Skeletal muscle satellite cell (primary cell): Measurements from ENCODE around the gene SDK1.

Source experiments
- H3K27me3 ChIP-seq: 2 replicates; pipeline ENCODE4 v1.7.0; 2013; ENCODE audit warnings: low read length; ENCODE audit not compliant: control insufficient read depth, insufficient read depth
- H3K36me3 ChIP-seq: 2 replicates; pipeline ENCODE4 v1.7.0; 2013; ENCODE audit warnings: mild to moderate bottlenecking, control low read depth, low read length; ENCODE audit not compliant: insufficient read depth
- H3K4me1 ChIP-seq: 2 replicates; pipeline ENCODE4 v1.7.0; 2013; ENCODE audit warnings: low read length; ENCODE audit not compliant: control insufficient read depth, insufficient read depth
- H3K4me2 ChIP-seq: 2 replicates; pipeline ENCODE4 v1.7.0; 2013; ENCODE audit warnings: mild to moderate bottlenecking, low read length
- H3K4me3 ChIP-seq: 2 replicates; pipeline ENCODE4 v1.7.0; 2013; ENCODE audit warnings: low read length
- H3K9ac ChIP-seq: 2 replicates; pipeline ENCODE4 v1.7.0; 2013; ENCODE audit warnings: mild to moderate bottlenecking, low read depth, low read length, moderate library complexity
- H3K9me3 ChIP-seq: replicated peaks from 2 replicates; pipeline ENCODE4 v1.7.0; 2013; ENCODE audit warnings: mild to moderate bottlenecking, control low read depth, low read length

Gene SDK1

DNA sequence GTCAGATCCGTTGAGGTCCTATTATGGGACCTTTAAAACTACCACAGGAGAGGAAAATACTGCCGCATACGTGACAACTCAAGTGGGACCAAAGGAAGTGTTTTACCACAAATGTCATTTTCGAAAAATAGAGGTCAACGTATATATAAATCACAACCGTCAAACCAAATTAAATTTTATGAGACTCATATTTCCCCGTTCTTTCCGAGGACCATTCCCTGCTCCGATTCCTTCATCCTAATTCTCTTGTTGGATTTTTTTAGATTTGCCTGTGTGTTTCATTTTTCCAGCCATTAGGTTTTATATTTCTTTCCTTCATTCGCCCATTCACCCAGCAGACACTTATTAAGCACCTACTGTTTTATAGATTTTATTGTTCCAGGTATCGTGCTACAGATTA is 797.1 kb downstream of the SDK1 start:
- Histone ChIP-seq H3K9ac (no peak overlapping the region), H3K4me2 (no peak overlapping the region), H3K27me3 (no peaks in the 10 kb centered on the region), H3K4me3 (no peak overlapping the region), H3K36me3 (no peaks in the 10 kb centered on the region), H3K9me3 (no peaks in the 10 kb centered on the region), H3K4me1 (no peaks in the 10 kb centered on the region)

DNA sequence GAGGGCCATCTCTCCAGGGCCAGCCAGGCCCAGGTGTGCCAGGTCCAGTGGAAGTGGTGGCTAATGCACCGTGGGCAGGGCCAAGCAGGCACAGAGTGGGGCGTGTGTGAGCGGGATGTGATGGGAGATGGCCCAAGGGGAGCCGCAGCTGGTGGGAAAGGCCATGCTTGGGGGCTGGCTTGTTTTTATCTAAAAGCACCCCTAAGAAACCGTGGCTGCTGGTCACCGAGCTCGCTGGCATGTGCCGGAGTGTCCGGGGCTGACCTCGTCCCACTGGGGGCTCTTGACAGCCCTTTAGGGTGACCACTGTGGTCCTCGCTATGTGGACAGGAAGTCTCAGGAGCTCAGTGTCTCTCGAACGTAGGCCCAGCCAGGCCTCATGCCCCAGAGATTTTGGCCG is 798.6 kb downstream of the SDK1 start:
- H3K4me3 ChIP-seq: no peak overlapping the region
- H3K4me2 ChIP-seq: no peak overlapping the region
- H3K9me3 ChIP-seq: no peaks in the 10 kb centered on the region
- H3K4me1 ChIP-seq: no peaks in the 10 kb centered on the region
- no peak overlapping the region for H3K9ac ChIP-seq
- no peaks in the 10 kb centered on the region for H3K36me3 ChIP-seq
- H3K27me3 ChIP-seq: no peaks in the 10 kb centered on the region

DNA sequence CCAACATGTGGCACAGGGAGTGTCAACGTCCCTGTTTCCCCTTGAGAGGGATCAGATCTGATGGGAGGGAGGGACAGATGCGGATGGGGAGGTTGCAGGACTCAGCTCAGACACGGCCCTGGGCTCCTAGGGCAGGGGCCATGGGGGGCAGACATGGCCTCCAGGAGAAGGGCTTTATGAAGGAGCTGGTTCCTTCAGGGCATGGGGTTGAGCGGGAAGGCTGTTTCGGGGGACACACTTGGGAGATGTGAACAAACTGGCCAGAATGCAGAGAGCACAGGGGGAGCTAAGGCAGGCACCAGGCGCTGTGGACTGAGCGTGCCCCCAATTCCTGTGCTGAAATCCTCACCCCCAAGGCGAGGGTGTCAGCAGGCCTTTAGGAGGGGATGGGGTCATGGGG is 799.1 kb downstream of the SDK1 start:
- Histone ChIP-seq H3K9ac (no peak overlapping the region), H3K9me3 (no peaks in the 10 kb centered on the region), H3K4me1 (no peaks in the 10 kb centered on the region), H3K36me3 (no peaks in the 10 kb centered on the region), H3K4me2 (no peak overlapping the region), H3K27me3 (no peaks in the 10 kb centered on the region), H3K4me3 (no peak overlapping the region)

- H3K36me3 ChIP-seq: no peaks in the 10 kb centered on the region
- no peaks in the 10 kb centered on the region for H3K9me3 ChIP-seq
- no peak overlapping the region for H3K9ac ChIP-seq
- no peaks in the 10 kb centered on the region for H3K27me3 ChIP-seq
- no peak overlapping the region for H3K4me2 ChIP-seq
- H3K4me1 ChIP-seq: no peaks in the 10 kb centered on the region
- no peak overlapping the region for H3K4me3 ChIP-seq
Measured at GRCh38 chr7:4100691-4101090, 799.6 kb downstream of the SDK1 start.

DNA sequence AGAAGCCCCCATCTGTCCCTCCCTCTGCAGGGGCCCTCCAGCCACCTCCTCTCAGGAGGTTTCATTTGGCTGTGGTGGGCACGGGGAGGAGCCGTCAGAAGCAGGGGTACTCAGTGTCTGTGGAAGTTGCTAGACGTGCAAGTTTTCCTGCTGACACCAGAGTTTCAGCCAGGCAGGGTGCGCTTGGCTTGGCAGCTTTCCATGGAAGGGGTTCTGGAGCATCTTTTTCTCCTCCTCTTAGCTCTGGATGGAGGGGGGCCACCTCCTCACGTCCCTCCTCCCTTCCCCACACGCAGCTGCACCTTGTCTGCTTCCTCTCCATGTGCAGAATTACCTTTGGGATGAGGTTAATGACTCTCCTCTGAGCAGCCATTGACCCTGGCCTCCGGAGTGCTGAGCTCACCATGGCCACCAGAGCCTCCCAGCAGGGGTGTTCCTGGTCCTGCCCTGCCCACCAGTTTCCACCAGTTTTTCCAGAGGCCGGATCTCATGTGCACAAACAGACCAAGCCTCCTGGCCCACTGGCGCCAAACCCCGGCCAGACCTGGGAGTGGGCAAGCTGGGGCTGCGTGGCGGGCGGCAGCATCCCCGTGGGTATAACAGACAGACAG is 801.3 kb downstream of the SDK1 start:
- Histone ChIP-seq H3K4me1 (no peaks in the 10 kb centered on the region), H3K27me3 (no peaks in the 10 kb centered on the region), H3K4me2 (no peak overlapping the region), H3K36me3 (no peaks in the 10 kb centered on the region), H3K9me3 (no peaks in the 10 kb centered on the region), H3K4me3 (no peak overlapping the region), H3K9ac (no peak overlapping the region)

- Histone ChIP-seq H3K9me3 (no peaks in the 10 kb centered on the region), H3K4me2 (no peak overlapping the region), H3K9ac (no peak overlapping the region), H3K4me1 (no peaks in the 10 kb centered on the region), H3K27me3 (no peaks in the 10 kb centered on the region), H3K4me3 (no peak overlapping the region), H3K36me3 (no peaks in the 10 kb centered on the region)
Measured at GRCh38 chr7:4103352-4104091, 802.5 kb downstream of the SDK1 start.

DNA sequence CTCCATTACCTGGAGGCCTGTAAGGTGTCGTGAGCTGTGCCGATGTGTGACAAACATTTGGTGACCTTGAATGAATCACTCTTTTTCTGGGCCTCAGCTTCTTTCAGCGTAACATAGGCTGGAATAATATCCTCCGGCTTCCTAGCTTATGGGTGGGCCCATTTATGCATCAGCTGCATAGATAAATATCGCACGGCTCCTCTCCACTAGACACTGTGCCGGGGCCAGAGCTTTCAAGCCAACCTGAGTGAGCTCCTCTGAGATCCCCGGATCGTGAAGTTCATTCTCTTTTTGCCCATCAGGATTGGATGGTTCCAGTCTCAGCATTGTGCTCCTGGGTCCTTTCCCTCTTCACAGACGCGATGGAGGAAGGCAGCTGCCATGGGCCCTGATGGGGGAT is 806.8 kb downstream of the SDK1 start:
- Histone ChIP-seq H3K27me3 (no peaks in the 10 kb centered on the region), H3K9ac (no peak overlapping the region), H3K9me3 (no peaks in the 10 kb centered on the region), H3K36me3 (no peaks in the 10 kb centered on the region), H3K4me2 (no peak overlapping the region), H3K4me3 (no peak overlapping the region), H3K4me1 (no peaks in the 10 kb centered on the region)

DNA sequence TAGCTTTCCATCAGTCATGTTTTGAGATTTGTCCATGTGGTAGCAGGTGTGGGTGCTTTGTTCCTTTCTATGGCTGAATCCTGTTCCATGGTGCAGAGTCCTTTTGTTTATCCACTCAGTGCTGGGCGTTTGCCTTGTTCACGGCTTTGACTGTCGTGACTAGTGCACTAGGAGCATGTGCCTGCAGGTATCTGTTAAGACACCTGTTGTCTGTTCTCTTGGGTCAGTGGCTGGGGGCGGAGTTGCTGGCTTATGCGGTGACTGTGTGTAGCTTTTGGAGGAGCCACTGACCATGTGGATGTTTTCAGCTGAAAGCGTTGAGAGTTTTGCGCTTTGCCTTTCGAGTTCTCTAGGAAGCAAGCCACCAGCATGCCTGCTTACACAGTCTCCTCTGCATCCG is 807.9 kb downstream of the SDK1 start:
- Histone ChIP-seq H3K36me3 (no peaks in the 10 kb centered on the region), H3K4me3 (no peak overlapping the region), H3K27me3 (no peaks in the 10 kb centered on the region), H3K9me3 (no peaks in the 10 kb centered on the region), H3K4me1 (no peaks in the 10 kb centered on the region), H3K4me2 (no peak overlapping the region), H3K9ac (no peak overlapping the region)

GRCh38 chr7:4109481-4110110 is 808.5 kb downstream of the SDK1 start:
- no peak overlapping the region for H3K4me2 ChIP-seq
- H3K9ac ChIP-seq: no peak overlapping the region
- no peak overlapping the region for H3K4me3 ChIP-seq

DNA sequence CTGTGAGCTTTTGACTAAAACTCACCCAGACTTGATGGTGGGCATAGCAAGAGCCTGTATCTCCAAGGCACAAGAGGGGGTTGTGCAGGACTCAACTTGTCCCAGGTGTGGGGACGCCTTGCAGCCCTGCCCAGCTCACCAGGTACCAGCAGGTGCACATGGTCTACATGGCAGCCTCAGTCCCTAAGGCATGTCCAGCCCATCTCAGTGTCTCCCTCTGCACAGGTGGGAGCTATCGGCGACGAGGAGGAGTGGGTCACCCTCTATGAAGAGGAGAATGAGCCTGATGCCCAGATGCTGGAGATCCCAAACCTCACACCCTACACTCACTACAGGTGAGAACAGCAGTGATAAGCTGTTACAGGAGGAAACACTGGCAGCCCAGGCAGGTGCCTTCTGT is 809.4 kb downstream of the SDK1 start:
- Histone ChIP-seq H3K4me1 (no peaks in the 10 kb centered on the region), H3K4me3 (no peak overlapping the region), H3K27me3 (no peaks in the 10 kb centered on the region), H3K9ac (no peak overlapping the region), H3K9me3 (no peaks in the 10 kb centered on the region), H3K4me2 (no peak overlapping the region), H3K36me3 (peaks cover 9% of the 10 kb centered on the region)

More at GRCh38 chr7:4109481-4110110, 808.5 kb downstream of the SDK1 start:
- H3K36me3 ChIP-seq: peaks cover 6% of the 10 kb centered on the region
- no peaks in the 10 kb centered on the region for H3K9me3 ChIP-seq
- H3K27me3 ChIP-seq: no peaks in the 10 kb centered on the region
- H3K4me1 ChIP-seq: no peaks in the 10 kb centered on the region

DNA sequence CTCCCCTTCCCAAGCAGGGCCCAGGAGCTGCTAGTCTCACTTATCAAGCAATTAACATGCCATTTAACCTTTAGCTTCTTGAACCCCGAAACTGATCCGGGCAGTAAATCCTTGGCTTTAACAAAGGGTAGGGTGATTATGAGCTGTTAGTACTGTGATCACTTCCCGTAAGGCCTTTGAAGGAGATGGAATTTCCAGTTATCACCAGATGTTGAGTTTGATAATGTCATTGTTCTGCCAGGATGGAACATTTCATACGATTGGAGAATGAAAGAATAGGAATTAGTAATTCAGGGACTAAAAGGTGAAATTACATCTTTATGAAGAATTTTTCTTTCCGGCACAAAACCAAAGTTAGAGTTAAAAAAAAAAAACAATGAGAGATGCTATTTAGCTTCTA is 810.1 kb downstream of the SDK1 start:
- Histone ChIP-seq H3K9me3 (no peaks in the 10 kb centered on the region), H3K4me2 (no peak overlapping the region), H3K4me1 (no peaks in the 10 kb centered on the region), H3K27me3 (no peaks in the 10 kb centered on the region), H3K4me3 (no peak overlapping the region), H3K9ac (no peak overlapping the region), H3K36me3 (peaks cover 9% of the 10 kb centered on the region)

DNA sequence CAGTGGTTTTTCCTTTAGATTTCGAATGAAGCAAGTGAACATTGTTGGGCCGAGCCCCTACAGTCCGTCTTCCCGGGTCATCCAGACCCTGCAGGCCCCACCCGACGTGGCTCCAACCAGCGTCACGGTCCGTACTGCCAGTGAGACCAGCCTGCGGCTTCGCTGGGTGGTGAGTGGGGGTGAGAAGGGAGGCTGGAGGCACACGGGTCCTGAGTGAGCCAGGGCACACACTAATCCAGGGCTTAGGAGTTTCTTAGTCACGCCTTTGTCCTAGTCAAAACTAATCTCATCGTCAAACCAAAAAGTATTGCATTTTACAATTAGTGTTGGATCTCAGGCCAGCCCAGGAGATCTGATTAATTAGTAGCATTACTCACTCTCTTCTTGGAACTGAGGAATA is 812.2 kb downstream of the SDK1 start:
- Histone ChIP-seq H3K4me1 (no peaks in the 10 kb centered on the region), H3K4me2 (no peak overlapping the region), H3K36me3 (peaks cover 9% of the 10 kb centered on the region), H3K9me3 (no peaks in the 10 kb centered on the region), H3K9ac (no peak overlapping the region), H3K4me3 (no peak overlapping the region), H3K27me3 (no peaks in the 10 kb centered on the region)
